GM06990 (cell line): ENCODE data around the gene ARHGEF16.

Experiments used
- DNase-seq: peaks from one replicate; pipeline ENCODE4 v3.0.0-alpha.2; 2011; ENCODE audit not compliant: insufficient read length; ENCODE audit errors: extremely low read depth
- H3K27me3 ChIP-seq: replicated peaks from 2 replicates; pipeline ENCODE4 v1.6.0; 2011; ENCODE audit warnings: low read length; ENCODE audit not compliant: control insufficient read depth, insufficient read depth
- H3K36me3 ChIP-seq: 2 replicates; pipeline ENCODE4 v1.5.1; 2011; ENCODE audit warnings: low read length; ENCODE audit not compliant: control insufficient read depth, insufficient read depth
- H3K4me3 ChIP-seq: replicated peaks from 2 replicates; pipeline ENCODE4 v1.5.1; 2011; ENCODE audit warnings: low read depth, mild to moderate bottlenecking, control low read depth, low read length
- CTCF ChIP-seq: IDR thresholded peaks from 2 replicates; pipeline ENCODE4 v1.5.1; 2011; ENCODE audit warnings: low read length, control low read depth, mild to moderate bottlenecking, inconsistent platforms; ENCODE audit not compliant: insufficient read depth, poor library complexity, severe bottlenecking

The ARHGEF16 gene

GRCh38 chr1:3515774-3516480 is 61.5 kb downstream of the ARHGEF16 start:
- H3K4me3 ChIP-seq = no peak overlapping the region
- no peaks in the 10 kb centered on the region for H3K36me3 ChIP-seq
- no peaks in the 10 kb centered on the region for H3K27me3 ChIP-seq
- no peak for DNase-seq
- TF ChIP-seq CTCF = no peak

DNA sequence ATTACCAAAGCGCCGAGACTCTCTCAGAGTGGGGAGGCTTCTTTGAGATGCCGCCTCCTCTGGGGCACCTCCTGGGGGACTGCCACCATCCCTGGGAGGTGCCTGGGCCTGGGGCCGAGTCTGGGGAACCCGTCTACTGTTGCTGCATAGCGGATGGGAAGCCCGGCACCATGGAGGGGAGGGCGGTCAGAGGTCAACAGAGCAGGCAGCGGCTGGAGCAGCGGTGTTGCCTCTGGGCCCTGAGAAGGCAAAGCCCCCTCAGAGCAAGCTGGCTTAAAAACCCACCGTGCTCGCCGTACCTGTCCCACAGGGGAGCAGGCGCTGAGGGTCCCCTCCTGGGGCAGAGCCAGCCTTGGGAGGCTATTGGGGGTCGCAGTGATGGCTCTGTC is 62.0 kb downstream of the ARHGEF16 start:
- TF ChIP-seq CTCF = no peak
- H3K4me3 ChIP-seq = no peak overlapping the region
- no peaks in the 10 kb centered on the region for H3K27me3 ChIP-seq
- no peaks in the 10 kb centered on the region for H3K36me3 ChIP-seq
- no peak for DNase-seq

DNA sequence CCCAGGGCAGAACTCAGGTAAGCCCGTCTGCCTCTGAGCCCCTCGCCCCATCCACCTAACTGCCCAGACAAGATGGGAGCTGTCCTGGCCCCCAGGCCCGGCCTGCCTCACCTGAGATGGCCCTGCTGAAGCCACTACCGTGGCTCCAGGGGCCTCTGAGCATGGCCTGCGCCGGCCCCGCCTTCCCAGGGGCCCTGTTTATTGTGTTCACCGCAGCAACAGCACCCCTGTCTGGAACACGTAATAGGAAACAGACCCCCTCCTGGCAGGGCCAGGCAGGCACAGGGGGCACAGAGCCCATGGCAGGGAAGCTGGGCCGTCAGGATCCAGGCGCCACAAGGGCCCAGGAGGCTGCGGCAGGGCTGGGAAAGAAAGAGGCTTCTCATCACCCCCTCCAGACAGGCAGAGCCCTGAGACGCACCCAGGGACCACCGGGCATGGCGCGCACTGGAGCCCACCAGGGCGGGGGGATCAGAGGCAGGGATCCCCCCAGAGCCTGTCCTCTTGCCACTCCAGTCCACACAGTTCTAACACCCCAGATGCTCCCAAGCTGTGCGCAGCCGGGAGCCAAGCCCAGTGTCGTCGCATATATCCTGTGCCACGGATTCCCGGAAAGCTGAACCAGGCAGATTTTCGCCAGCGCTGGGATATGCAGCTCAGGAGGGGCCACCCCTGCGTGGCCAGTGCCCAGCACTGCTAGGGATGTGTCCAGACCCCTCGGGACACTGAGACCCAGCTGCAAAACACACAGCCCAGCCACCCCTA is 62.6 kb downstream of the ARHGEF16 start:
- TF ChIP-seq CTCF = no peak
- Histone ChIP-seq H3K36me3 (no peaks in the 10 kb centered on the region), H3K27me3 (no peaks in the 10 kb centered on the region), H3K4me3 (no peak overlapping the region)
- DNase-seq = no peak

DNA sequence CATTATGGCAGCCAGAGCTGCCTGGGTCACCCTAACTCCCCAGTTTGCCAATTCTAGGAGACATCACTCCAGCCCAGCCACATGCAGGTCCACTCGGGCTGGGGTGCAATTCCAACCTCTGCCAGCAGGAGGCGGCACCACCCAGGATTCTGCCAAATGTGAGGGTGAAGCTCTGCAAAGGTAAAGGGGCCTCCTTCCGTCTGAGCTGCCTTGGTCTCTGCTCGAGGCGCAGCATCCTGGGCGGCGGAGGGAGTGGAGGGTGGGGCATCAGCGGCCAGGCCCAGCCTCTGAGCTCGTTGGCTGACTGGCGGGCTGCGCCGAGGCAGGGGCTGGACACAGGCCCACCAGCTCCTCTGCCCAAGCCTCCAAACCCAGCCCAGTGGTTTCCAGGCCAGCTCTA is 63.8 kb downstream of the ARHGEF16 start:
- TF ChIP-seq CTCF = peak; percentile 79
- no peak overlapping the region for H3K4me3 ChIP-seq
- H3K27me3 ChIP-seq = no peaks in the 10 kb centered on the region
- no peaks in the 10 kb centered on the region for H3K36me3 ChIP-seq
- DNase-seq = no peak

DNA sequence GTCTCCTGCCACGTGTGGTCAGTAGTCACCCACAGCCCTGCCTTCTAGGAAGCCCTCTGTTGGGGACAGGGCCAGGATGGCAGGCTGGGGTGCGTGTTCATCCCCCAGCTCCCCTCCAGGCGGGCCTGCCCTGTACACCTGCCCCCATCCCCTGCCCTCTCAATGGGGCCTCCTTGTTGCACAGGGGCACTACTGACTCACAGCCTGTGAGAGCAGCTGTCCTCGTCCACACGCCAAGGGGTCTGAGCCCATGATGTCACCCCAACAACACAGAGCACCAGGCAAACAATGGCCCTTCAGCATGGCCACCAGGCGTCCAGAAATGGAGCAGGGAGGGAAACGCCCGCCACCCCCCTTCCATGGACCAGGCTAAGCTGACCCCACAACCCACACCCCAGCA is 64.3 kb downstream of the ARHGEF16 start:
- no peaks in the 10 kb centered on the region for H3K27me3 ChIP-seq
- DNase-seq = no peak
- no peaks in the 10 kb centered on the region for H3K36me3 ChIP-seq
- H3K4me3 ChIP-seq = no peak overlapping the region
- TF ChIP-seq CTCF = no peak
